ENCODE measurements around the gene CROCC.

GRCh38 chr1:17001760-17002523 is 80.2 kb downstream of the CROCC start:
- TF ChIP-seq CTCF (IDR thresholded peaks at IDR 0.05) (no peak), POLR2A (IDR thresholded peaks at IDR 0.05) (no peak)

All from uterus (tissue), 2 donors.